GM19238 (cell line): Measurements from ENCODE around the gene CSF3R.

Source experiments
- DNase-seq: peaks from one replicate; pipeline ENCODE4 v3.0.0; 2011; ENCODE audit warnings: low spot score; ENCODE audit not compliant: insufficient read length

Gene CSF3R

DNA sequence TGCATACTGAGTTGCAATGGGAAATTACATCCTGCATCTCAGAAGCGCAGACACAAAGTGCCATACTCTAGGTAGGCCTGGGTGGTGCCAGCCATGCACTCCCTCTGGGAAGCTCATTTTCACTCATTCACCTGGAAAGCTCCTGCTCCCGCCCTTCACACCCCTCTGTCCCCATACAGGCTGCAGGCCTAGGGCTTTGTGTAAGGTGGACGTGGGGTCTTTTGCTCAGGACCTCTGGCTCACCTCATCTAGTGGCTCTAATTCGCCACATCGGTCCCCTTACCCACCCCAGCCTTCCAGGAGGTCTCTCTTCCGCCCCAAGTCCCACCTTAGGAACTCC lies 19.3 kb downstream of the CSF3R start:
- DNase-seq = no peak

GRCh38 chr1:36458910-36459309 lies 23.8 kb downstream of the CSF3R start:
- DNase-seq = no peak

GRCh38 chr1:36457691-36458090 lies 25.0 kb downstream of the CSF3R start:
- DNase-seq = no peak

DNA sequence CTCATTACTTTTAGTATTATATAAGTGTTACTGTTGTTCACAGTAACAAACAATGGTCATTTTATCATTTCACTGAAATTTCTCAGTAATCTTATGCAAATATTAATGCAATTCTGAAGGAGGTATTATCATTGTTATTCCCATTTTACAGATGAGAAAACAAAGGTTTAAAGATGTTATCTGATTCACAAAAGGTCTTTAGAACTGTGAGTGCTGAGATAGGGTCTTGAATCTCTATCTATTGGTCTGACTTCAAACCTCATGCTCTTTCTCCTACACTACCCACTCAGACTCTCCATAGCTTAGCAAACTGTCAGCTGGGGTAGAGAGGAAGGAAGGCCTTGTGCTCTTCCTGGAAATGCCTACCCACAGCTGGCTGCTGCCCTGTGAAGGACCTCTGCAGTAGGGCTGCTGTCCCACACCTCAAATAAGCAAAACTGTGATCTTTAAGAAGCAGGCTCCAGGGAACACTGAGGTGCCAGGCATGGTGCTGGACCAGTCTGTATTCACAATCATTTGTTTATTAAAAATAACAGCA lies 26.3 kb downstream of the CSF3R start:
- no peak for DNase-seq

DNA sequence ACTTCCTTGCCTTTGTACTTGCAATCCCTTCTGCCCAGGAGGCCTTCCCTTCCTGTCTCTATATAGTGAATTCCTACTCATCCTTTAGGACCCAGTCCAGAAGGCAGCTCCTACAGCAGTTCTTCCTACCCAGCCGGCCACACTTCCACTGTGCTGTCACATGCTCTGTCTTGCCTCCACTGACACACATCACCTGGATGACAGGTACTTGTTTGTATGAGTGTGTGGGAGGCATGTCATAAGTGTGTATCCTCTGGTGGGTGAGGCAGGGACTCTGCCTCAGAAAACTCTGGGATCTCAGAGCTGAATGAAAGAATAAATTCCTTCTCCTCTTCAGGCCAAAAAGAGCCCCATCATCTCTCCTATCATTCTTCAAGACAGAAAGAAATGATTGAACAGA lies 27.3 kb downstream of the CSF3R start:
- DNase-seq = no peak

DNA sequence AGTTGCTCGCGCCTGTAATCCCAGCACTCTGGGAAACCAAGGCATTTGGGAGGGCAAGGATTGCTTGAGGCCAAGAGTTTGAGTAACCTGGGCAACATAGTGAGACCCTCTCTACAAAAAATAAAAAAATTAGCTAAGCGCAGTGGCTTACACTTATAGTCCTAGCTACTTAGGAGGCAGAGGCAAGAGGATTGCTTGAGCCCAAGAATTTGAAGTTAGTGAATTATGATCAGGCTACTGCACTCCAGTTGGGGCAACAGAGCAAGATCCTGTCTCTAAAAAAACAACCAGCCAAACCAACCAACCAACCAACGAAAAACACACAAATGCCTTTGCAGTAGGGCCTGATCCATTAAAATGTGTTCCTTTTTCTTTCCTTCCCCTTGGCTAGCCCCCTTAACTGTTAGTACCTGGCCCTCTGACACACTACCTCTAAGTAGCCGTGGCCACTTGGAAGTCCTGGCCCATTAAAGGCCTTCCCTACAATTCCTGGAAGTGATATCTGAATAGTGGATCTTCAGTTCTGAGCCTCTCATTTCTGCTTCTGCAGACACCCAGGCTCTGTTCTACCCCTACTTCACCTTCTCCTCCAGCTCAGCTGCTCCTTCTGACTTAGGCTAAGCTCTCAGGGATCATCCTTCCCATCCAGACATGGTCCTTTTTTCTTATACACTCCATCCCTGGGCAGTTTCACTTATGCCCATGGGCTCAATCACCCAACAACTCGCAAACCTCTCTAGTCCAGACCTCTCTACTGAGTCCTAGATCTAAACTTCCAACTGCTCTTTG lies 28.9 kb downstream of the CSF3R start:
- DNase-seq = no peak

- DNase-seq = no peak
Observed at GRCh38 chr1:36453051-36453450, 29.7 kb downstream of the CSF3R start.

DNA sequence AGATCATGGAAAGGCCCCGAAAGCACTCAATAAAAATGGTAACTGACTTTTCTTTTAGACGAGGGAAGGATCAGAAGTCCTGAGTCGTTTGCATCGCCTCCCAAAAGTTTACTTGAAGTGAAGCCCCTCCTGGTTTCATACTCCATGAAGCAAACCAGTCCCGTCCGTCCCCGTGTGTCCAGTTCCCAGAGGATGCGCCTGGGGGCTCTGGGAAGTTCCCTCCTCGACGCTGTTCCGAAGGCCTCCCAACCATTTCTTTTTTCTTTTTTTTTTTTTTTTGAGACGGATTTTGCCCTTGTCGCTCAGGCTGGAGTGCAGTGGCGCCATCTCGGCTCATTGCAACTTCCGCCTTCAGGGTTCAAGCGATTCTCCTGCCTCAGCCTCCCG lies 31.8 kb downstream of the CSF3R start:
- DNase-seq = no peak

DNA sequence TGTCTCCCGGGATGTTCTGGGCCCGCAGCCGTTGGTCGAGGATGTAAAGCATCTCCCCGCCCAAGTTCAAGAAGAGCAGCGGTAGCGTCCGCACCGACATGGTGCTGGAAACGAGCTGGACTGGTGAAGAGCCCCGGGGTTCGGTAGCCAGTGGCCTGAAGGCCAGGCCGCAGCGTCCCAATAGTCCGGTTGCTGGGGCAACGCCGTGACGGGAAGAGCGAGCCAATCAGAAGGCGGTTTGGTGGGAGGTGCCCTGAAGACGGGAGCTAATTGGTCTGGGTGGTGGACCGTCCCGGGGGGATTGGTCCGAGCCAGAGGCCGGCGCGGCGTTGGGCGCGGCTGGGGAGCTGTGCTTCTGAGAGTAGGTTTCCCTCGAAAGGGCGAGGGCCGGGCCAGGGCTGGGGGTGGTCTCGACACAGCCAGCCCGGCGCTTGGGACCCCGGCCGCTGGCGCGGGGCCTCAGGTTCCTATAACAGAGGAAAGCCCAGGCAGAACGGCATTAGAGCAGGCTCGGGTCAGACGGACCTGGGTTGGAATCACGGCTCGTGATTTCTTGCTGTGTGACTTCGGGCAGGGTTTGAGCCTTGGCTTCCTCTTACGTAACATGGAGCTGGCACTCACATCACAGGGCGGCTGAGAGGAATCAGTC lies 32.3 kb downstream of the CSF3R start, which contains the start of gene OSCP1:
TSS of gene OSCP1 (minus strand) at position 182 of the 649 bp plus-strand sequence. CDS start at position 100, 82 bp downstream.
- peak; percentile 99 for DNase-seq

DNA sequence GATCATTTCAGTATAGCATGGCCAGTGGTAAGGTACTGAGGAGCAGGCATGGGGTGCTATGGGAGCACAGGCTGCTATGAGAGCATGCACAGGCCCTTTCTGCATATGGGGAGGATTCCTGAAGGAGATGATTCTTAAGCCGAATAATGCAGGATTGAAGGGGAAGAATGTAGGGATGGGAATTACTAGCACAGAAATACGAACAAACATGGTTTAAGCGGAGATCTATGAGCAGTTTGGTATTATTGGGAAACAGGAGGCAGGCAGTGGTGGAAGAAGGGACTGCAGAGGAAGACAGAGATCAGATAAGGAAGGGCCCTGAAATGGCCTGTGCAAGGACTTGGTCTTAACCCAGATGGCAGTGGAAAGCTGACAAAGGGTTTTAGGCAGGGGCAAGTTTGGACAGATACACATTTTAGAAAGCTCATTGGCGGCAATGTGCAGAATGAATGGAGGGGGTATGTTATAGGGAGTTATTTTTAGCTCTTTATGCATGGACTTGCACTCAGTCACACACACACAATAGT lies 34.1 kb downstream of the CSF3R start:
- no peak for DNase-seq

GRCh38 chr1:36447450-36447849 lies 35.3 kb downstream of the CSF3R start:
- no peak for DNase-seq

DNA sequence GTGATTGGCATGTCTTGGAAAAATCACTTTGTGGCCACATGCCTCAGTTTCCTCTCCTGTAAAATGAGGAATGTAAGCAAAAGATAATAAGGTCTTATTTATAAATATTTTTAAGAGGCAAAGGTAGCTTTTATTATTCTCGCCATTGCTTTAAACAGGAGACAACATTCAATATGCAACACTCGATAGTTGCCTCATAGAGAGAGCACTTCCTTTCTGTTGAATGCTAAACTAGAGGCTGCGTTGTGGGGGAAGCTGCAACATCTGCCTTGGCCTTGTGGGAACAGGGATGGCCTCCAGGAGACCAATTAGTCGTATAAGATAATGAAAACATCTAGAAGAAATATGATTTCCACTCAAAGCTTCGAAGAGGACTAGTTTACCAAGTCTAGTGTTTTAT lies 36.0 kb downstream of the CSF3R start:
- no peak for DNase-seq

- no peak for DNase-seq
Observed at GRCh38 chr1:36446271-36446670, 36.4 kb downstream of the CSF3R start.

DNA sequence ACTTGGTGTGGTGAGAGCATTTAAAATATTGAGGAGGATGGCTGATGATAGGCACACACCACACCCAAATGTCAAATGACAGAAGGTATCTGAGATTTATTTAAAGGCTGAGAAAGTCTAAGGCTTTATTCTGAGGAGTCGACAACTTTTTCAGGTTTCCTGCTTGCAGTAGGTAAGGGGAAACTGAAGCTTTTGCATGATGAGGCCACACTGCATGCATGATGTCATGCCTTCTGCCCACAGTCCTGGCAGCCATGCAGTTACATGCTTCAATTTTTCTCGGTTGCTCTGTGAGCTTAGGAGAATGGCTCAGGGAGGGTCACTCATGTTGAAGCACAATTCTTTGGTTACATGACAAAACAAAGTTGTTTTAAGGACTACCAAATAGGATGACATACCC lies 39.4 kb downstream of the CSF3R start:
- DNase-seq = no peak

DNA sequence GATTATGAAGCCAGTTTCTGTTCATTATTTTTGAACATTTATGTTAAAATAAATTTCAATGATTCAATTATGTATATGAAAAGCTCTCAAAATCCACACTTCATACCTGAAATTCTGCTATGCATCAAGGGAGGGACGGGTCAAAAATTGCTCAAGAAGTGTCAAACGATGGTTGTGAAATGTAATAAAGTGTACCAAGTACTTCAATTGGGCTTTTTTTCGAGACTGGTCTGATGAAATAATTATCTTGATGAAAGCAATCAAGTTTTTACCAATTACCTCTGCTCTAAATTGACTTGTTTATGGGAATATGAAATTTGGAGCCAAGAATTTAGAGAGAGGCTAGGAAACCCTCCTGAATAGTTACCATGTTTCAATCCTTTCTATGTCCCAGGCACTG lies 40.4 kb downstream of the CSF3R start:
- DNase-seq = no peak

DNA sequence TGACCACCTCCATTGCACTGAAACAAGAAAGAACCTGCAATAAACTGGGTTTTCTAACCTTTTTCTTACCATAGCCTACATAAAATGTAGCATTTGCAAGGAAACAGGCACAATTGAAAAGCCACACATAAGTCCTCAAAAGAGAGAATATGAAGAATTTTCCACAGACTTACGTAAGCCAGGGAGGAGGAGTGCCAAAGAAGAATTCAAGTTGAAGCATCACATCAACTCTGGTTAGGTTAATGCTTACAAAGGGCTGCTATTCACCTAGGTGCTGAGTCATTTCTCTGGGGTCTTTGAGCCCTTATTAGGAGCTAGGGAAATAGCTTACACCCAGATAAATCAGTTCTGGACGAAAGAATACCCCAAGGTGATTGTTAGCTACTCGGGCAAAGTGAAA lies 42.1 kb downstream of the CSF3R start:
- no peak for DNase-seq

DNA sequence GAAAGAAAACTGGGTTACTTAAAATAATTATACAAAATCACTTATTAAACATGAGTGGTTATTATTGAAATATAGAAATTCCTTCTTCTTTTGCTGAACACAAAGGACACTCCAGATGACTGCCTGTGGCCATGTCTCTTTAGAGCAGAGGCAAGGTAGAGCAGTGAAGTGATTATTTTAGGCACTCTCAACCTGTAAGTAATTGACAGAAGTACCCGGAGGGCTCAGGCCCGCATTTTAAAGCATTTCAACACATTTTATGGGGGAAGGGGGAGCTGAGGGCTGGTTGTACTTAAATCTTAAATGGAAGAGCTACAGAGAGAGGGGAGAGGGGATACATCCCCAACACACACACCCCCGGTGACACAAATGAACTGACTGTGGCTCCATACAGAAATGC lies 42.7 kb downstream of the CSF3R start:
- no peak for DNase-seq

- no peak for DNase-seq
Observed at GRCh38 chr1:36438715-36439114, 44.0 kb downstream of the CSF3R start.

DNA sequence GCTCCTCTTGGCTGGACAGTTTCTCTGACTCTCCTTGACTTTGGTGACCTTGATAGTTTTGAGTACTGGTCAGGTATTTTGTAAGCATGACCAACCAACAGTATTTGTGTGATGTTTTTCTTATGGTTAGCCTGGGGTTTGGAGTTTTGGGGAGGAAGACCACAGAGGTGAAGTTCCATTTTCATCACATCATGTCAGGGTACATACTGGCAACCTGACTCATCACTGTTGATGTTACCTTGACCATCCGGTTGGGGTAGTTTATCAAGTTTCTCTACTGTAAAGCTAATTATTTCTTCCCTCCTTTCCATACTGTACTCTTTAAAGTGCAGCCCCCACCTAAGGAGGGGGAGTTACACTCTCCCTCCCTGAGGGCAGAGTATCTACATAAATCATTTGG lies 45.9 kb downstream of the CSF3R start:
- DNase-seq = no peak

DNA sequence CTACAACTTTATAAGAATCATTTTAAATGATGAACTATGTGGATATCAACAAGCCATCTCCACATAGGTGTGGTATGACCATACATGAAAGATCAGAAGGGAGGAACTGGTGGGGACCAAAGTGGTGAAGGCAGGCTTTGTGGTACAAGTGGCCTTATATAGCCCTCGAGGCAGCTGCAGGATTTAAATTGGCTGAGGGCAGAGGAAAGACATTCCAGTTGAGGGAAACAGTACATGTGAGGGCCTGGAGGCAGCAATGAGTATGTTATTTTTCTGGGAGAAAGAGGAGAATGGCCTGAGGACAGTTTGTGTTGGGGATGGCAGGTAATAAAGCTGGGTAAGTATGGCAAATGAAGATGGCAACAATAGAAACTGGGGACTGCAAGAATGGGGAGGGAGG lies 49.6 kb downstream of the CSF3R start:
- DNase-seq = no peak

DNA sequence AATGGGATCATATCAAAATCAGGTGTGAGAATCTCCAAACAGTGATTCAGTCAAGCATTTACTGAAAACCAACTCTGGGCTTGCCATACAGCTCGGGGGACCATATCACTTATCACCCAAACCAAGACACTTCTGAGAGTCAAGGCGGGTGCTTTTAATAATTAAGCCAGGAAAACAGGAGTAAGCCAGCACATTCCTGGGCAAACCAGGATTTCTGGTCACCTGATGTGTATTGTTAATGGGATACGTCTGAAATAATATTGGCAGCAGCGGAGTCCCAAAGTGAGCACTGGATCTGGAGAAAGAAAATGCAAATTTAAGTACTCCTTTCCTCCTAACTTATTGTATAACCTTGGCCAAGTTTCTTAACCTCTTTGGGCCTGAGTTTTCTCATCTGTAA lies 50.1 kb downstream of the CSF3R start:
- DNase-seq = no peak

GRCh38 chr1:36425791-36426190 lies 56.9 kb downstream of the CSF3R start:
- DNase-seq = no peak

DNA sequence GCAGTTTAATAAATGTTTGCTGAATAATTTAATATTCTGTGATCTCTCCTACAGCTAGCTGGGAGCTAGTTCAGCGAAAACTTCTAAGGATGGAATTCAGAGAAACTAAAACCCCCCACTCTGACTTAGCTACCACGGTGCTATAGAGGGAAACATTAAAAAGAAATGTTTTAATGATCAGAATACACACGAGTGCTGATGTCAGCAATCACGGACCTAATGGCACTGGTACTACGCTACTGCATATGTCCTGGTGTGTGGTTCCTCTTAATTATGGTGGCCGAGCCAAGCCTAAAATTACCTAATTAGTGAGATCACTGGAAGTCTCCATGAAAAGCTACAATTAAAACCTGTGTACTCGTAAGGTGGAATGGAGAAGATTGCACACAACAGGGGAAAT lies 61.1 kb downstream of the CSF3R start:
- DNase-seq = no peak
